Measurements from ENCODE around the gene ARL17B.
"Not testable (repeated sequence)": the region's sequence is repeated elsewhere in the genome, so short reads cannot be mapped to it uniquely, and the experiment has no call there.

DNA sequence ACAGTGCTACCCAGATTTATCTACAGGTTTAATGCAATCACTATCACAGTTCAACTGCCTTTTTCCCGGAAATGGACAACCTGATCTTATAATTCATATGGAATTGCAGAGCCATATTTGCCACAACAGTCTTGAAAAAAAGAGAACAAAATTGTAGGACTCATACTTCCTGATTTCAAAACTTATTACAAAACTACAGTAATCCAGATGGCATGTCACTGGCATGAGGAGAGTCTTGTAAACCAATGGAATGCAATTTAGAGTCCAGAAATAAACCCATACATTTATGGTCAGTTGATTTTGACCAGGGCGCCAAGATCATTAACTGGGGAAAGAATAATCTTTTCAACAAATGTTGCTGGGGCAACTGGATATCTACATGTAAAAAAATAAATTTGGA is 32.1 kb upstream of the ARL17B start:
- TF ChIP-seq, protein P1, sequence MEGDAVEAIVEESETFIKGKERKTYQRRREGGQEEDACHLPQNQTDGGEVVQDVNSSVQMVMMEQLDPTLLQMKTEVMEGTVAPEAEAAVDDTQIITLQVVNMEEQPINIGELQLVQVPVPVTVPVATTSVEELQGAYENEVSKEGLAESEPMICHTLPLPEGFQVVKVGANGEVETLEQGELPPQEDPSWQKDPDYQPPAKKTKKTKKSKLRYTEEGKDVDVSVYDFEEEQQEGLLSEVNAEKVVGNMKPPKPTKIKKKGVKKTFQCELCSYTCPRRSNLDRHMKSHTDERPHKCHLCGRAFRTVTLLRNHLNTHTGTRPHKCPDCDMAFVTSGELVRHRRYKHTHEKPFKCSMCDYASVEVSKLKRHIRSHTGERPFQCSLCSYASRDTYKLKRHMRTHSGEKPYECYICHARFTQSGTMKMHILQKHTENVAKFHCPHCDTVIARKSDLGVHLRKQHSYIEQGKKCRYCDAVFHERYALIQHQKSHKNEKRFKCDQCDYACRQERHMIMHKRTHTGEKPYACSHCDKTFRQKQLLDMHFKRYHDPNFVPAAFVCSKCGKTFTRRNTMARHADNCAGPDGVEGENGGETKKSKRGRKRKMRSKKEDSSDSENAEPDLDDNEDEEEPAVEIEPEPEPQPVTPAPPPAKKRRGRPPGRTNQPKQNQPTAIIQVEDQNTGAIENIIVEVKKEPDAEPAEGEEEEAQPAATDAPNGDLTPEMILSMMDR (IDR thresholded peaks at IDR 0.05): not testable (repeated sequence)
- not testable (repeated sequence) for TF ChIP-seq POLR2A (IDR thresholded peaks at IDR 0.05)

Data from right lobe of liver (tissue), 4 donors.